GM18870 (cell line): ENCODE data around the gene PPP1R9B.

Source experiments
- ATAC-seq: cut with Tn5 transposase; IDR thresholded peaks from one replicate; pipeline ENCODE4 v1.9.1; 2021; ENCODE audit warnings: moderate library complexity; ENCODE audit not compliant: unreplicated experiment

Gene PPP1R9B

GRCh38 chr17:50175035-50175807, 24.7 kb upstream of the PPP1R9B start:
- ATAC-seq, result no peak

DNA sequence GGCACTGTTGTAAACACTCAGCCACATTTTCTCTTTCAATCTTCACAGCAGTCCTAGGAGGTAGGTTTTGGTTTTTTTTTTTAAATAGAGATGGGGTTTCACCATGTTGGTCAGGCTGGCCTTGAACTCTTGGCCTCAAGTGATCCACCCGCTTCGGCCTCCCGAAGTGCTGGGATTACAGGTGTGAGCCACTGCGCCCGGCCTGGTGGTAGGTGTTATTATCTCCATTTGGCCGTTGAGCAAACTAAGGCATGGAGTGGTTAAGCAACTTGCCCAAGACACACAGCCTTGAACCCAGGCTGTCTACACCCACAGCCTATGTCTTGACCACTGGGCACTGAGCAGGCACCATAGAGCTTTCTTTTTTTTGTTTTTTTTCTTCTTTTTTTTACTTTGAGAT, 24.0 kb upstream of the PPP1R9B start:
- no peak for ATAC-seq

DNA sequence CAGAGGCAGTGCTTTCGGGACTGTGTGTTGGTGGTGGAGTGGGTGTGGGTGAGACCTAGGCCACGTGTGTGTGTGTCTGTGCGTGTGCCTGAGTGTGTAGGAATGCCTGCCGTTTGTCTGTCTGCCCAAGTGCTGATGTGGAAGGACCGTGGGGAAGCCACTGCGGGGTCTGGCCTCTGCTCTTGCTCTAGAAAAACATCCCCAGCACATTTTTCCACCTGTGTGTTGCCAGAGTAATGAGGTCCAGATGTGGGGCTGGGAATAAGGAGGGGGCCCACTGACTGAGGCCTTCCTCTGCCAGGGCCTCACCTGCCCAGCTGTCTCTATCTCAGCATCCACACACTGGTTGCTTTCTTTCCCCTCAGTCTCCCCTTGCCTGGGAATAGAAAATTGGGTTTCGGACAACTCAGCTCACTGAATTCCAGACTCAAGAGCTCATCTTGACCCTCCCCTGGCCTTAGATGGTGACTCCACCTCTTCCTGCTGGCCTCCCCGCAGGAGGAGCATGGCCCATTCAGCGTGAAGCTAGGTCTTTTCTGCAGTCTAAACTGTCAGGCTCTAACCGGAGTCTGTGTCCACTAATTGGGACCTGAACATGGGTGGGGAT, 23.0 kb upstream of the PPP1R9B start:
- no peak for ATAC-seq

DNA sequence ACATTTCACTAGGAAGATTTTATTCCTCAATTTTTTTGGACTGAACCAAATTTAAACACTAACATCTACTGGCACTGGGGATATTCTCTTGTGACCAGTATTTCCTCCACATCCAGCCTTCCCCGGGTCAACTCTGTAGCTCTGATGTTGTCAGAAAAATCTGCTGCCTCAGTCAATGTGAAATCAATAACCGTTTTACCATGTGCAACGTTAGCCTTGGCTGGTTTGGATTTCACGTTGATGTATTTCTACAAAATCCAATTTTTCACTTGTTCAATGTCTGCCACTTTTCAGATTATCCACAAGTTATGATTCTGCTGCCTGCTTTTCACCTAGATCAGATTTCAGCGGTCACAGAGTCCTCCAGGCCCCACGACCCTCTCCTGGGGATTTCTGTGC, 22.5 kb upstream of the PPP1R9B start:
- ATAC-seq, result no peak

DNA sequence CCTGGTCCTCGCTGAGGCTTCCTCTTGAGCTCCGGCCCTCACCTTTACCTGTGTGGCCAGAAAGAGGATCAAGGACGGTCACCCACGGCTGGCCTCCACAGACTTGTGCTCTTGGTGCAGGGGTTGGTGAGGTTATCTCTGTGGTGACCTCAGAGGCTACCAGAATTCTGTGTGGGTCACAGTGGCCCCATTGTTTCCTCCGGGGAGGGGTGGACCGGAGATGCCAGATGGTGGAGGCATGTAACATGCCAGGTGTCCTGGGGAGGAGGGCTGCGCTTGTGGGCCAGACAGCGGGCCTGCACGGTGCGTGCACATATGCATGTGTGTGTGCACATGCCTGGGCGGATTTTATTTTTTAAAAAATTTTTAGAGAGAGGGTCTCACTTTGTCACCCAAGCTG, 21.7 kb upstream of the PPP1R9B start:
- no peak for ATAC-seq

- no peak for ATAC-seq
Observed at GRCh38 chr17:50171371-50172071, 21.0 kb upstream of the PPP1R9B start.

- ATAC-seq, result no peak
Observed at GRCh38 chr17:50170662-50171370, 20.3 kb upstream of the PPP1R9B start.

- no peak for ATAC-seq
Observed at GRCh38 chr17:50169881-50170459, 19.5 kb upstream of the PPP1R9B start.

GRCh38 chr17:50169121-50169764, 18.8 kb upstream of the PPP1R9B start:
- no peak for ATAC-seq

DNA sequence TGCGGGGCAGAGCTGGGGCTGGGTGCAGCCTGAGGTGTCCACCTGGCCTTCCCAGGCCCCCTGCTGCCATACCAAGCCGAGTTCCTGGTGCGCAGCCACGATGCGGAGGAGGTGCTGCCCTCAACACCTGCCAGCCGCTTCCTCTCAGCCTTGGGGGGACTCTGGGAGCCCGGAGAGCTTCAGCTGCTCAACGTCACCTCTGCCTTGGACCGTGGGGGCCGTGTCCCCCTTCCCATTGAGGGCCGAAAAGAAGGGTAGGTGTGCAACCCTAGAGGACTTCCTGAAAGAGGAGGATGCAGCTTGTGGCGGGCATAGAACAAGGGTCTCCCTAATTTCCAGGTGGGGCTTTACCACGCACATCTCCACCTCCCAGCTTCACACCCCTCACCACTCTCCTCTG, 17.8 kb upstream of the PPP1R9B start:
- ATAC-seq, result no peak

DNA sequence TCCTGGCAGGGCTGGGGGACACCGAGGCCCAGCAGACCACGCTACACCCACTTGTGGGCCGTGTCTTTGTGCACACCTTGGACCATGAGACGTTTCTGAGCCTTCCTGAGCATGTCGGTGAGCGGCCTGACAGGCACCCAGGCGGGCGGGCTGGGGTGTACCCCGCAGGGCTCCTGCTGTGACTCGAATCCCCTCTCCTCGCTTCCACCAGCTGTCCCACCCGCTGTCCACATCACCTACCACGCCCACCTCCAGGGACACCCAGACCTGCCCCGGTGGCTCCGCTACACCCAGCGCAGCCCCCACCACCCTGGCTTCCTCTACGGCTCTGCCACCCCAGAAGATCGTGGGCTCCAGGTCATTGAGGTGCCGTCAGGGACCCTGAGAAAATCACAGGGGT, 16.9 kb upstream of the PPP1R9B start:
- no peak for ATAC-seq

- ATAC-seq, result no peak
Observed at GRCh38 chr17:50166518-50167181, 16.2 kb upstream of the PPP1R9B start.

DNA sequence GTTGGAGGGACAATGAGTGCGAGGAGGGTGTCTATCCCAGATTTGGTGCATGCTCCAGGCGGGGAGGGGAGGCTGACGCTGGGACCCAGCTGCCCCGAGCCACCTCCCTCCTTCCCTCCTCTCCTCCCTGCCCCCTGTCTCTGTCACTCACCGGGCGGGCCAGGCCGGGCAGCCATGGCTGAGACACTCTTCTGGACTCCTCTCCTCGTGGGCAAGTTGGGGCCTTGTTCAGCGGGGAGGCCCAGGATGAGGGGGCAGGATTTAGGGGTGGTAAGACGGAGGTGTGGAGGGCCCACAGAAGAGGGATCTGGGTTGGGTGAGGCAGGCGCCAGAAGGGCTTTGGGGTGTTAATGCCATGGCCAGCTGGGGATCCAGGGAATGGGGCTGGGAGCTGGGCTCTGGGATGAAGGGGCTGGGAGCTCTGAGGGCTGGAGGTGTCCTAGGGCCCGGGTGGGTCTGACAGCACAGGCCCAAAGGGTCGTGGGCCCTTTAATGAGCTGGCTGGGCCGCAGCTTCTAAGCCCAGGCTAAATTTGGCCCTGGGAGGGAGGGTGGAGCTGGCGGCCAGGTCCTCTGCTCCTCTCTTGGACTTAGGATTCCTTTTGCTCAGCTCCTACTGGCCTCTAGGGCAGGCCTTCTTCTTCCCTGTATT, 15.5 kb upstream of the PPP1R9B start, which contains the start of gene SGCA:
TSS of gene SGCA (plus strand) at position 139 of the 651 bp plus-strand sequence. CDS start at position 175, 36 bp downstream.
- no peak for ATAC-seq

GRCh38 chr17:50165466-50165865, 15.0 kb upstream of the PPP1R9B start:
- no peak for ATAC-seq

DNA sequence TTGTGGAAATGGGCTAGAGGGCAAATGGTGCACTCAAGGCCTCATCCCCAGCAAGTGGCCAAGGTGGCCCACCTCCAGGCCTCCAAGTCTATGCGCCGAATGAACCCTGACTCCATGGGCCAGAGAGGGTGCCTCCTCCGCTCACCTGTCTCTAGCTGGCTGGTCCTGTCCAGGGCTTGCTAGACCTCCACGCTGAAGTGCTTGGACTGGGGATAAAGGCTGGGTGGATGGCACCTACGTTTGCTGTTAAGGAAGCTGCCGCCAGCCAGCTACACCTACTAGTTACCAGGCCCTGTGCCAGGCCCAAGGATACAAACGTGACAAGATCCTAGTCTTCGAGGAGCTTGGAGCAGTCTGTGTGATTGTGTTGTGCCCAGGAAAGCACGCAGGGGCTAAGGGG, 14.6 kb upstream of the PPP1R9B start:
- no peak for ATAC-seq

DNA sequence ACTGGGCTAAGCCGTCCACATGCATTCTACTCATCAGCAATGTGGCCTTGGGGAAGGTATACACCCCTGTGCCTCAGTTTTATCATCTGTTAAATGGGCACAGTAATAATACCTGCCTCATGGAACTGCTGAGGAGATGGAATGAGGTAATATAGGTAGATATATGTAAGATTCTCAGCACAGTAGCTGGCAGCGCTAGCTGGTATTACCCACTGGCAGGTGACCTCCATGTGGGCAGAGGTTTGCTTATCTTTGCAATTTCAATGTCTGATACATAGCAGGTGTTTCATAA, 14.2 kb upstream of the PPP1R9B start:
- no peak for ATAC-seq

DNA sequence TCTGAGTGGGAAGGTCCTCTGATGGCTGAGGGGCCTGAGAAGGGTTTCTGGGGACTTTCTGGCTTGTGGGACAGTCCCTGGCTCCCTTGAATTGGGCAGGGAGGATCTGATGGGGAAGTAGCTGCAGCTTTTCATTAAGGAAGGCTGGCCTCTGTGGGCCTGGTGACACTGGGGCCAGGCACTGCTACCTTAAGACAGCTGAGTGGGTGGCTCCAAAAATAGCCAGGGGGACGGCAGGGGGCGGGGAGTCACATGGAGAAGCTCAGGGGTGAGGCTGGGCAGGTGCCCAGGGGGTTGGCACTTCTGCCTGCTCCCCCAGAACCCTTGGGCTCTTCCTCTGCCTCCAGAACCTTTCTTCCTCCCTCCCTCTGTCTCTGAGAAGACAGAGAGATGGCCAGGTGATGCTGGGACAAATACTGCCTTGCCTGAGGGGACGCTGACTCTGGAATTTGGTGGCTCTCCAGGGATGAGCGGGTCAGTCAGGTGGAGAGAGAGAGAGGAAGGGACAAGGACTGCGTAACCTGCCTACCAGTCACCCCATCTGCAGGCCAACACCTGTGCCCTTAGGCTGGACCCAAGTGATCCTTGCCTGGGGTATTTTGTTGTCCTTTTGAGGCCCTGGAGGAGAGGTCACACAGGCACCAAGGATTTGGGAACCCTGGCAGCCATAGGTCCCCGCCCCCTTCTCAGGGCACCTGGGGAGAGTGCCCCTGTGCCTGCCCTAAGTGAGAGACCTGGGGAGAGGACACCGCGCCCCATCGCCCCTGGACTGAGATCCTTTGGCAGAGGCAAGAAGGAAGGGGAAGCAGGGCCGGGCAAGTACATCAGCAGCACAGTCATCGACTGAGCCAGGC, 13.6 kb upstream of the PPP1R9B start:
- ATAC-seq, result no peak

DNA sequence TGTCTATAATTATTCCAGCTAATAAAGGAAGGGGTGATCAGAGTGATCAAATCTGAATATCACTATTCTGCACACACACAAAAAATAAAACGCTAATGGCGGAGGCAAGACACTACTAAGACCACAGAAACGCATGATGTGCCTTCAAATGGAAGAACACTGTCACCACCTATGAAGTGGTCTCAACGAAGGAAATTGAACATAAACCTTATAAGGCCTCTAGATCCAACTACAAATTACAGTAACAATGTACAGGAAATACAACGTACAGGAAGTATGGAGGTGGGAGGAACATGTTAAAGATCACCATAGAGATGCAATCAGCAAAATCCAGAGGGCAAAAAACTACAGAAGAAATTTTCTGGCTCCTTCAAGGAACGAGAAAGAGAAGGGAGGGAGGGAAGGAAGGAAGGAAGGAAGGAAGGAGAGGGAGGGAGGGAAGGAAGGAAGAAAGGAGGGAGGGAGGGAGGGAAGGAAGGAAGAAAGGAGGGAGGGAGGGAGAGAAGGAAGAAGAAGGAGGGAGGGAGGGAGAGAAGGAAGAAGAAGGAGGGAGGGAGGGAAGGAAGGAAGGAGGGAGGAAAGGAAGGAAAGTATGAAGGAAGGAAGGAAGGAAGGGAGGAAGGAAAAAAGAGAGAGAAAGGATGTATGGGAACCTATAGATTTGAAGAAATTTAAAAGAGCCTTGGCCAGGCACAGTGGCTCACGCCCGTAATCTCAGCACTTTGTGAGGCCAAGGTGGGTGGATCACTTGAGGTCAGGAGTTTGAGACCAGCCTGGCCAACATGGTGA, 12.2 kb upstream of the PPP1R9B start:
- ATAC-seq, result no peak
